GM10266 (cell line): ENCODE results near the gene SHBG.

ENCODE experiments used
- DNase-seq: peaks from one replicate; pipeline ENCODE4 v3.0.0; 2012; ENCODE audit errors: extremely low spot score
- TF ChIP-seq, protein P1 (sequence below): IDR thresholded peaks from 2 replicates; pipeline ENCODE4 v1.5.1; 2012; ENCODE audit warnings: mild to moderate bottlenecking, low read depth; ENCODE audit not compliant: control insufficient read depth, insufficient read depth; ENCODE audit errors: missing control alignments

Gene SHBG, protein sequence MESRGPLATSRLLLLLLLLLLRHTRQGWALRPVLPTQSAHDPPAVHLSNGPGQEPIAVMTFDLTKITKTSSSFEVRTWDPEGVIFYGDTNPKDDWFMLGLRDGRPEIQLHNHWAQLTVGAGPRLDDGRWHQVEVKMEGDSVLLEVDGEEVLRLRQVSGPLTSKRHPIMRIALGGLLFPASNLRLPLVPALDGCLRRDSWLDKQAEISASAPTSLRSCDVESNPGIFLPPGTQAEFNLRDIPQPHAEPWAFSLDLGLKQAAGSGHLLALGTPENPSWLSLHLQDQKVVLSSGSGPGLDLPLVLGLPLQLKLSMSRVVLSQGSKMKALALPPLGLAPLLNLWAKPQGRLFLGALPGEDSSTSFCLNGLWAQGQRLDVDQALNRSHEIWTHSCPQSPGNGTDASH

DNA sequence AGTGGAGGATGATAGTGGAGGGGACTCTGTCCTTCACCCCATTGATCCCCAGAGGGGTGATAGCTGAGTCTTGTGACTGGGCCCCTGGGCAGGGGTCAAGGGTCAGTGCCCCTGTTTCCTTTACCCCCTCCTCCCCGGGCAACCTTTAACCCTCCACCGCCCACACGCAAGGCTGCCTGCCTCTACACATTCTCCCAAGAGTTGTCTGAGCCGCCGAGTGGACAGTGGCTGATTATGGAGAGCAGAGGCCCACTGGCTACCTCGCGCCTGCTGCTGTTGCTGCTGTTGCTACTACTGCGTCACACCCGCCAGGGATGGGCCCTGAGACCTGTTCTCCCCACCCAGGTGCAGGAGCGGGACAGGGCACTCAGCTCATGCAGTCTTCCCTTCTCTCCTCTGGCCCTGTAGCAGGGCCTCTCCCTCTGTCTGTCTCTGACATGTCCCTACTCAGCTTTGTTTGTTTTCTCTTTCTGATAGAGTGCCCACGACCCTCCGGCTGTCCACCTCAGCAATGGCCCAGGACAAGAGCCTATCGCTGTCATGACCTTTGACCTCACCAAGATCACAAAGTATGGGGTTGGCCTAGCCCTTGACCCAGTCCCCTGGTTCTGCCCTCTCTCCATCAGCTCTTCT, at the start of gene SHBG:
TSS of gene SHBG (plus strand) at position 197 of the 633 bp plus-strand sequence. CDS start at position 235, 38 bp downstream.
- TF ChIP-seq, protein P1, sequence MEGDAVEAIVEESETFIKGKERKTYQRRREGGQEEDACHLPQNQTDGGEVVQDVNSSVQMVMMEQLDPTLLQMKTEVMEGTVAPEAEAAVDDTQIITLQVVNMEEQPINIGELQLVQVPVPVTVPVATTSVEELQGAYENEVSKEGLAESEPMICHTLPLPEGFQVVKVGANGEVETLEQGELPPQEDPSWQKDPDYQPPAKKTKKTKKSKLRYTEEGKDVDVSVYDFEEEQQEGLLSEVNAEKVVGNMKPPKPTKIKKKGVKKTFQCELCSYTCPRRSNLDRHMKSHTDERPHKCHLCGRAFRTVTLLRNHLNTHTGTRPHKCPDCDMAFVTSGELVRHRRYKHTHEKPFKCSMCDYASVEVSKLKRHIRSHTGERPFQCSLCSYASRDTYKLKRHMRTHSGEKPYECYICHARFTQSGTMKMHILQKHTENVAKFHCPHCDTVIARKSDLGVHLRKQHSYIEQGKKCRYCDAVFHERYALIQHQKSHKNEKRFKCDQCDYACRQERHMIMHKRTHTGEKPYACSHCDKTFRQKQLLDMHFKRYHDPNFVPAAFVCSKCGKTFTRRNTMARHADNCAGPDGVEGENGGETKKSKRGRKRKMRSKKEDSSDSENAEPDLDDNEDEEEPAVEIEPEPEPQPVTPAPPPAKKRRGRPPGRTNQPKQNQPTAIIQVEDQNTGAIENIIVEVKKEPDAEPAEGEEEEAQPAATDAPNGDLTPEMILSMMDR = no peak
- no peak for DNase-seq

DNA sequence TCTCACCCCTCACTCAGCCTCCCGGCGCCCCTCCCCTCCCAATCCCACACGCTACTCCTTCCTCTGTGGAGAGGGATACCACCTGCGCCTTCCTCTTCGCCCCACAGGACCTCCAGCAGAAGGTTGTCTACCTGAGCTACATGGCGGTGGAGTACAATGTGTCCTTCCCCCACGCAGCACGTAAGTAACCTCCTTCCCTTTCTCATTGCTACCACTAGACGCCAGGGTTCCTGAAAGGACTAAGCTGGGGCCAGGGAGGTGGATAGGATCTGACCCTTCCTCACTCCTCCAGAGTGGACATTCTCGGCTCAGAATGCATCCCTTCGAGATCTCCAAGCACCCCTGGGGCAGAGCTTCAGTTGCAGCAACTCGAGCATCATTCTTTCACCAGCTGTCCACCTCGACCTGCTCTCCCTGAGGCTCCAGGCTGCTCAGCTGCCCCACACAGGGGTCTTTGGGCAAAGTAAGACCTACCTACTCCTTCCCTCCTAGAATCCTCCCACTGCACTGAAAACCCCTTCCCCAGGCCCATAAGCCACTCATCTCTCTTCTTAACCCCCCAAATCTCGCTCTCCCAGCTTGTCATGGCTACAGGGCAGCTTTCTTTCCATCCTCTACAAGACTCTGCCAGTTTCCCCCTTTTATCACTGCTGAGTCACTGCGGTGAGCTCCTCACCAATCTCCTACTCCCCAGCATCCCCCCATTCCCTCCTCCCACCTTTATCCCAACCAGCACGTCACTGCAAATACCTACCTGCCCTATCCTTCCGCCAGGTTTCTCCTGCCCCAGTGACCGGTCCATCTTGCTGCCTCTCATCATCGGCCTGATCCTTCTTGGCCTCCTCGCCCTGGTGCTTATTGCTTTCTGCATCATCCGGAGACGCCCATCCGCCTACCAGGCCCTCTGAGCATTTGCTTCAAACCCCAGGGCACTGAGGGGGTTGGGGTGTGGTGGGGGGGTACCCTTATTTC, 49.0 kb upstream of the SHBG start:
- DNase-seq = no peak
- TF ChIP-seq, protein P1 = no peak

DNA sequence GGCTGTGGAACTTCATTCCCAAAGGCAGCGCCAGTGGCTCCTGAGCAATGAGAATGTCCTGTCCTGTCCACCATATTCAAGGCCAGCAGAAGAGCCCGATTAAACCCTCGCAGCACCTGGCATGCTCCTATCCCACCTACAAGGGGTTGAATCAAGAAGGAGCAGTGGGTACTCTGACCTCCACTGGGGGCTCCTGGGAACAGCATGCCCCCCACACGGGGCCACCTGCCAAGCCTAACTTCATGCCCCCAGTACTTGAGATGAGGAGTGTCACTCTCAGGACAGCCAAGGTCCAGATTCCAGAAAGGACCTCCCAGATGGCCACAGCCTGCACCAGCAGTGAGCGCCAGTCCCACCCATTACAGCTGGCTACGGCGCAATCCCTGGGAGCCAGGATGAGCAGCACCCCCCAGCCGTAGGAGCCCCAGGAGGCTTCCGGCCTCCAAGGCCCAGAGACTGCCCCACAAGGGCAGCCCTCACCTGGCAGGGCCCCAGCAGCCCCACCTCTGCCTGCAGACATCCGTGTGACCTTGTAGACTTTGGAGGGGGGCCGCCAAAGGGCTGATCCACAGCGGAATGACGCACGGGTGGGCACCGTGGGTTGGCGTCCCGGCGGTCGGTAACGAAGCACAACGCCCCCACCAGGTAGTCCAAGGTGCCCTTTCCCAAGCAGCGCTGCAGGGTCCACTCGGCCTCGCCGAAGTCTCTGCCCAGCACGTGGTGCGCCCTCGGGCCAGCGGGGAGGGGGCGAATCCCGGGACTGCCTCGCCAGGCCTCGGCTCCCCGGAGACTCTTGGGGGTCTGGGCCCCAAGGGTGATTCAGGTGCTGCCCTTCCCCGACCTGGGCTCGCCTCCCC, 47.3 kb upstream of the SHBG start:
- DNase-seq = no peak

DNA sequence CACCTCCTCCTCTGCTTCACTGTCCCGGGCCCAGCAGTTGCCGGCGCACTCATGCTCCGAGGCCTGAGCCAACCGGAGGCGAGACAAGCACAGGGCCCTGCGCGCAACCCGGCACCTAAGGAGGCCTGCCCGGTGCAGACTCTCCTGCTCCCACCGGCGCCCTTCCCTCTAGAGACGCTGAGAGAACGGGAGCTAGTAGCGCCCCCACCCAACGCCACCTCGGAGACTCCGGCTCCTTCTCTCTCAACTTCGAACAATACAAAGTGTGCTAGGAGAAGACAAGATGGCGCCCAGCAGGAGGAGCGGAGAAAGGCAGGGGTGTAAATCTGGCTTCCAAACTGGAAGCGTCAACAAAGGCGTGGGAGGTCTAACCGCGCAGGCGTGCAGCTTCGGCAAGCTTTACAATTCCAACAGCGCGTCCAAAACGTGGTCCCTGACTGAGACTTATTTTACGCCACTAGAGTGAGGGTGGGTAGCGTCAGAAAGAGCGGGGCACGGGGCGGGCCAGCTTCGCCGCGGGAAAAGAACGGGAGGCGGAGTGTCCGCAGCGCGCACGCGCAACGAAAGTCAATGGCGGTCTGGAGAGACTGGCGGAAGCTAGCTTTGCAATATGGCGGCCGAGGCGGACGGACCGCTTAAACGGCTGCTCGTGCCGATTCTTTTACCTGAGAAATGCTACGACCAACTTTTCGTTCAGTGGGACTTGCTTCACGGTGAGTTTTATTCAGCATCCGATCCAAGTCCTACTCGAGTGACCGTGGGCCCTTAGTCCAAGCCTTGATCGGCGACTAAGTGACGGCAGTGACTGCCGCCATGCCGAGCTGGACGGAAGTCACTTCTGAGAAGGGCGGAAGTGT, 46.5 kb upstream of the SHBG start, which contains the start of gene MPDU1:
TSS of gene MPDU1 (plus strand) at position 600 of the 857 bp plus-strand sequence. CDS start at position 611, 11 bp downstream.
- TF ChIP-seq, protein P1 = no peak
- DNase-seq = peak; percentile 94

More for the DNA sequence above, 47.3 kb upstream of the SHBG start:
- TF ChIP-seq, protein P1 = no peak

DNA sequence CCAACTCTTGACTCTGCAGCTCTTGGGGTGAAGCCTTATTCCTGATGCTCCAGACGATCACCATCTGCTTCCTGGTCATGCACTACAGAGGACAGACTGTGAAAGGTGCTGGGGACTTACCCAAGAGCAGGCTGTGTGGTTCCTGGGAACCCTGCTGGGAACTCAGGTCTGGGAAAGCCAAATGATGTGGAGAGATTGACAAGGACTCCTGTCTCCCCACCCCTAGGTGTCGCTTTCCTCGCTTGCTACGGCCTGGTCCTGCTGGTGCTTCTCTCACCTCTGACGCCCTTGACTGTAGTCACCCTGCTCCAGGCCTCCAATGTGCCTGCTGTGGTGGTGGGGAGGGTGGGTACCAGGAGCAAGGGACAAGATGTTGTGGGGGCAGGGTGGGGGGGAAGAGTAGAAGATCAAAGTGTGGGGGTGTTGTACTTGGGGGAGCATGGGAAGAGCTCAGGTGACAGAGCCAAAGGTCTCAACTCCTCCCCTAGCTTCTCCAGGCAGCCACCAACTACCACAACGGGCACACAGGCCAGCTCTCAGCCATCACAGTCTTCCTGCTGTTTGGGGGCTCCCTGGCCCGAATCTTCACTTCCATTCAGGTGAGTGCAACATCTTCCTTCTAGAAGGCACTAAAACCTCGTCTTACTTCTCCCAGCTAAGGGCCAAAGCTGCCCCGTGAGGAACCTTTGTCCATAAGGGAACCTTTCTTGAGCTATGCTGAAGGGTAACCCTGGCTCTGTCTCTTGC, 43.1 kb upstream of the SHBG start:
- no peak for DNase-seq

More for the DNA sequence above, 43.1 kb upstream of the SHBG start:
- TF ChIP-seq, protein P1 = no peak
